Activated T-cell treated with anti-CD3 and anti-CD28 coated beads, Interleukin-2, amount 50 U/mL, for 48 hours (primary cell): Measurements from ENCODE around the gene SDK2.
A peak's percentile ranks its signal among the peaks of the same experiment; 100 is the strongest.

Source experiments
- DNase-seq, 2 experiments: peaks; one replicate each; pipeline ENCODE4 v3.0.0-alpha.2; 2020

SDK2 gene

GRCh38 chr17:73352261-73352660 lies 292.0 kb downstream of the SDK2 start:
- no peak for DNase-seq

- DNase-seq = no peak
Measured at GRCh38 chr17:73351764-73352163, 292.5 kb downstream of the SDK2 start.

GRCh38 chr17:73350864-73351263 lies 293.4 kb downstream of the SDK2 start:
- no peak for DNase-seq

GRCh38 chr17:73349647-73350046 lies 294.6 kb downstream of the SDK2 start:
- DNase-seq = no peak

GRCh38 chr17:73349138-73349537 lies 295.1 kb downstream of the SDK2 start:
- DNase-seq = no peak

GRCh38 chr17:73348829-73349095 lies 295.5 kb downstream of the SDK2 start:
- no peak for DNase-seq

- no peak for DNase-seq
Measured at GRCh38 chr17:73348018-73348828, 296.0 kb downstream of the SDK2 start.

- no peak for DNase-seq
Measured at GRCh38 chr17:73347351-73347750, 296.9 kb downstream of the SDK2 start.

- DNase-seq = no peak
Measured at GRCh38 chr17:73346501-73347162, 297.6 kb downstream of the SDK2 start.

- DNase-seq = no peak
Measured at GRCh38 chr17:73343739-73344454, 300.3 kb downstream of the SDK2 start.

- DNase-seq = no peak
Measured at GRCh38 chr17:73343168-73343634, 301.0 kb downstream of the SDK2 start.

GRCh38 chr17:73342541-73343167 lies 301.6 kb downstream of the SDK2 start:
- no peak for DNase-seq

GRCh38 chr17:73342050-73342522 lies 302.2 kb downstream of the SDK2 start:
- no peak for DNase-seq

GRCh38 chr17:73341350-73342049 lies 302.7 kb downstream of the SDK2 start:
- no peak for DNase-seq

- DNase-seq = peak; percentile 25 to 31
Measured at GRCh38 chr17:73340093-73340596, 304.1 kb downstream of the SDK2 start.

GRCh38 chr17:73338566-73339197 lies 305.6 kb downstream of the SDK2 start:
- no peak for DNase-seq

GRCh38 chr17:73338050-73338521 lies 306.2 kb downstream of the SDK2 start:
- DNase-seq = no peak

- DNase-seq = no peak
Measured at GRCh38 chr17:73337330-73337710, 306.9 kb downstream of the SDK2 start.

- DNase-seq = no peak
Measured at GRCh38 chr17:73336408-73337329, 307.6 kb downstream of the SDK2 start.

- no peak for DNase-seq
Measured at GRCh38 chr17:73335591-73336407, 308.4 kb downstream of the SDK2 start.
